Body of pancreas (tissue), 4 donors: Measurements from ENCODE around the gene RCN2. TPM values are rescaled to one million over a fixed set of nuclear protein-coding genes. Genes with fewer than 3 reads are reported as not detected.

Experiments
- ATAC-seq: fragments of 150-250 bp; one replicate; pipeline ENCODE4 v1.9.1; 2016
- DNase-seq, 4 donors: peaks; one replicate each; pipeline ENCODE4 v3.0.0-alpha.2; 2019
- H3K27ac ChIP-seq, 4 donors: fragments of 200-600 bp; sonication (generic); 1 replicate in 3 of 4; 2 replicates in 1 of 4; pipeline versions ENCODE4 v1.5.1 to v1.6.1; 2016 to 2019; ENCODE audit warnings: mild to moderate bottlenecking in 1 of 4, mixed read lengths in 1 of 4, moderate library complexity in 1 of 4
- H3K27me3 ChIP-seq, 2 donors: fragments of 200-600 bp; sonication (generic); one replicate each; pipeline ENCODE4 v1.6.0; 2016; ENCODE audit warnings: mild to moderate bottlenecking in 1 of 2
- H3K36me3 ChIP-seq, 2 donors: fragments of 200-600 bp; sonication (generic); replicated peaks in 1 of 2; 2 replicates each; pipeline ENCODE4 v1.5.1; 2016; ENCODE audit warnings: low read depth in 2 of 2; ENCODE audit not compliant: insufficient read depth in 1 of 2
- H3K4me1 ChIP-seq: fragments of 200-600 bp; sonication (generic); one replicate; pipeline ENCODE4 v1.6.0; 2016
- H3K4me3 ChIP-seq, 2 donors: fragments of 200-600 bp; sonication (generic); 1 replicate in 1 of 2; 2 replicates in 1 of 2; pipeline ENCODE4 v1.5.1; 2016 to 2019
- H3K9me3 ChIP-seq, 3 donors: fragments of 200-600 bp; sonication (generic); 1 replicate in 2 of 3; 2 replicates in 1 of 3; pipeline ENCODE4 v1.5.1; 2016
- CTCF ChIP-seq, 7 experiments: fragments of 450-650 bp in 4 of 7; fragments of 200-600 bp in 3 of 7; sonication (generic) in 3 of 7; IDR thresholded peaks; one replicate each; pipeline ENCODE4 v1.5.1; 2016 to 2019; ENCODE audit warnings: antibody characterized with exemption in 7 of 7
- POLR2A ChIP-seq, 3 donors: fragments of 450-650 bp; IDR thresholded peaks; one replicate each; pipeline ENCODE4 v1.6.1; 2016; ENCODE audit warnings: antibody characterized with exemption in 3 of 3, mild to moderate bottlenecking in 2 of 3
- WGBS, 2 donors: methylation state at CpG; one replicate each; pipeline ENCODE4 v1.1.5; 2017; 5-methylcytosine and 5-hydroxymethylcytosine counted together
- intact Hi-C: fragments of 100-400 bp; cut with DNase I; formaldehyde crosslinking; loops from one replicate; pipeline ENCODE4 v1.15.1; 2023
- small RNA-seq: library from RNA; depleted of rRNA; stranded (forward); fragments of <200 nt; gene quantifications from one replicate; pipeline ENCODE3, GENCODE V24; 2016
- total RNA-seq, 2 donors: library from RNA; depleted of rRNA; stranded (reverse); fragments of >200 nt; gene quantifications; one replicate each; pipeline ENCODE4 v1.1.0, GENCODE V29; 2016

Gene RCN2
- total RNA-seq, 2 donors from 2014 or later, result 22.8 to 25.1 TPM

- Histone ChIP-seq H3K9me3 (no peaks in the 10 kb centered on the region), H3K27ac (no peak overlapping the region), H3K4me1 (no peaks in the 10 kb centered on the region), H3K27me3 (no peaks in the 10 kb centered on the region), H3K4me3 (no peak overlapping the region), H3K36me3 (no peaks in the 10 kb centered on the region)
- TF ChIP-seq CTCF (IDR thresholded peaks at IDR 0.05) (no peak), POLR2A (IDR thresholded peaks at IDR 0.05) (no peak)
- no peak for ATAC-seq
- DNase-seq, result no peak
- intact Hi-C loops, result no loop called here
- 39 to 54% methylated on average over 2 to 4 of the region's 4 CpGs for WGBS, 2 donors
Measured at GRCh38 chr15:77001351-77001750, 69.8 kb downstream of the RCN2 start.

- intact Hi-C loops, result no loop called here
- no peak overlapping the region for H3K27ac ChIP-seq
- TF ChIP-seq POLR2A (IDR thresholded peaks at IDR 0.05) (no peak), CTCF (IDR thresholded peaks at IDR 0.05) (no peak)
- no peaks in the 10 kb centered on the region for H3K27me3 ChIP-seq
- H3K4me1 ChIP-seq, result no peaks in the 10 kb centered on the region
- no peak overlapping the region for H3K4me3 ChIP-seq
- DNase-seq (no peak), ATAC-seq (no peak)
- H3K9me3 ChIP-seq, result no peaks in the 10 kb centered on the region
- WGBS, 2 donors, result 67 to 75% methylated on average over 4 of the region's 4 CpGs
- H3K36me3 ChIP-seq, result no peaks in the 10 kb centered on the region
Measured at GRCh38 chr15:77001966-77002365, 70.4 kb downstream of the RCN2 start.

- TF ChIP-seq CTCF (IDR thresholded peaks at IDR 0.05), result no peak
- H3K36me3 ChIP-seq, result no peaks in the 10 kb centered on the region
- WGBS, 2 donors, result 50 to 70% methylated on average over 7 of the region's 7 CpGs
- DNase-seq (no peak), ATAC-seq (no peak)
- no peak overlapping the region for H3K4me3 ChIP-seq
- no peaks in the 10 kb centered on the region for H3K27me3 ChIP-seq
- peak overlapping the region in 1 of 4 donors; percentile 60 for H3K27ac ChIP-seq
- H3K9me3 ChIP-seq, result no peaks in the 10 kb centered on the region
- H3K4me1 ChIP-seq, result no peaks in the 10 kb centered on the region
- intact Hi-C loops, result no loop called here
Measured at GRCh38 chr15:77002436-77002835, 70.9 kb downstream of the RCN2 start.

DNA sequence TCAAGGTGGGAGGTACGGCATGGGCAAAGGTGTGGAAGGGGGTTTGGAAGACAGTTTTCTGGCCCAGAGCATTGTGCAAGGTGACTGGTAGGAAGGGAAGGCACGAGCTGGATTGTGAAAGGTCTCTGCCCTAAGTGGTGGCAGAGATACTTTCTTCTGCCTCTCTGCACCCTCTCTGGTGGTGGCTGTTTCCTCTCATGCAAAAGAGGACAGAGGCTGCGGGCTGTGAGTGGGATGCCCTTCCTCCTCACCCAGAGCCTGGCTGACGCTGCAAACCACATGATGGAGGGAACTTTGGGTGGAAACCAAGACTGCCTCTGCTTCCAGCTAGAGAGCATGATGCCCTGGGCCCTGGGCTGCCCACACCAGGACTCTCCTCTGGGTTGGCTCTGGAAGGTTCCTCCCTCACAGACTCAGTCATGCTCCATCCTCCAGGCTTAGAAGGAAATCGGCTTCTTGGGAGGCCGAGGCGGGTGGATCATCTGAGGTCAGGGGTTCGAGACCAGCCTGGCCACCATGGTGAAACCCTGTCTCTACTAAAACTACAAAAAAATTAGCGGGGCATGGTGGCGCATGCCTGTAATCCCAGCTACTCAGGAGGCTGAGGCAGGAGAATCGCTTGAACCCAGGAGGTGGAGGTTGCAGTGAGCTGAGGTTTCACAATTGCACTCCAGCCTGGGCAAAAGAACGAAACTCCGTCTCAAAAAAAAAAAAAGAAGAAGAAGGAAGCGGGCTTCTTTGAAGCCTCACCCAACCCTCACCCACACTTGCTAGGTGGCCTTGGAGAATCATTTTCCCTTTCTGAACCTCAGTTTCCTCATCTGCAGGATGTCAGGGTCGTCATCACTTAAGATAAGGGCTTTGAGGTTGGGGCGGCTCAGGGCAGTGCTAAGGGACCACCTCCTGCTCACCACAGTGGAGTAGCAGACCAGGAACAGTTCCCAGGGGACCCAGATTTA is 71.7 kb downstream of the RCN2 start:
- Histone ChIP-seq H3K4me3 (no peak overlapping the region), H3K27me3 (no peaks in the 10 kb centered on the region), H3K4me1 (no peaks in the 10 kb centered on the region), H3K27ac (peak overlapping the region in 1 of 4 donors; percentile 60), H3K36me3 (no peaks in the 10 kb centered on the region), H3K9me3 (no peaks in the 10 kb centered on the region)
- no peak for ATAC-seq
- peak in 1 of 4 donors; percentile 75 for DNase-seq
- TF ChIP-seq CTCF (IDR thresholded peaks at IDR 0.05) (no peak), POLR2A (IDR thresholded peaks at IDR 0.05) (no peak)
- intact Hi-C loops, result no loop called here
- 69 to 82% methylated on average over 14 to 16 of the region's 16 CpGs for WGBS, 2 donors

Small RNAs within 50 kb of the gene (small RNA-seq; reads per million reads assigned to genes)
- gene RN7SL278P, result not detected

Other genes starting within 250 kb of the RCN2 start
- gene SCAPER, start 26.4 kb upstream of the RCN2 start, total RNA-seq, result 10 to 100 TPM; 22.1 to 46.2 TPM
- 1 to 10 TPM; 3.3 to 3.6 TPM for gene PSTPIP1, start 63.4 kb downstream of the RCN2 start, total RNA-seq
- gene TSPAN3, start 139.4 kb downstream of the RCN2 start, total RNA-seq, result 100 to 1,000 TPM in 1 of 2 donors, 10 to 100 TPM in 1; 99.1 to 118 TPM